Measurements from ENCODE around the gene SUOX.

DNA sequence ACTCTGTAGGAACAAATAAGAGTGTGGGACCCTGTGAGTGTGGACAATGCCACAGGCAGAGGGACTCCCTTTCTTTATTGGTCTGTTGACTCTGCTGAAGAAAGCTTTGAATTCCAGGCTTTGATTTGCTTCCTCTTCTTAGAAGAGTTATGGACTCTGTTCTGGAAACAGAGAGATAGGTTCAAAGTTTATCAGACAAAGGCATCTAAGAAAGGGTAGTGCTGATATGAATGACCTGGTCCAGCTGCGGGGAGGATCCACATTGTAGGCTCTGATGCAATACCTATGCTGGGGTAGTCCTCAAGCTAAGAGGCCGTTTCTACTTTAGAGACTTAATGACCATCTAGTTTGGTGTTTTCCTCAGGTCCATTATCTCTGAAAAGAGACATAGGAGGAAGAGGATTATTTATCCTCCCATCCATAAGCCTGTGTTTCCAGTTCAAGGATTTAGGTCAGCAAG, 13.1 kb downstream of the SUOX start:
- no peak for TF ChIP-seq CTCF (IDR thresholded peaks at IDR 0.05)
- no peak for TF ChIP-seq POLR2A (IDR thresholded peaks at IDR 0.05)

All from uterus (tissue), 2 donors.